ENCODE results near the gene PHLDA3.

DNA sequence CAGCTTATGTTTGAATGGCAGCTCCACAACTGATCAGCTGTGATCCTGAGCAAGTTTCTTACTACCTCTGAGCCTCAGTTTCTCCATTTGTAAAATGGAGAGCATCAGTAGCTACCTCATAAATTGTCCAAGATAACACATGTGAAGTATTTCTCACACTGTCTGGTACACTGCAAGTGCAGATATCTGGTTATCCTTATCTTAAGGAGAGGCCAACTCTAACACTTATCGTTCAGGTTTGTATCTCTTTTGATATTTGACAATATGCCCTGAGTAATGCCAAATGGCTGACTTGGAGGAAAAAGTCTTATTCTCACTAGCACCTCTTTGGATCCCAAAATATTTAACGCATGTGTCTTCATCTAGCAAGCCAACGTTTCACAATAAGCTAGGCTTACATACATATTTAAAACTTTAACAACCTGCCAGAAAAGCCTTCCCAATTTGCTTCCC, 35.2 kb upstream of the PHLDA3 start:
- TF ChIP-seq, protein P1, sequence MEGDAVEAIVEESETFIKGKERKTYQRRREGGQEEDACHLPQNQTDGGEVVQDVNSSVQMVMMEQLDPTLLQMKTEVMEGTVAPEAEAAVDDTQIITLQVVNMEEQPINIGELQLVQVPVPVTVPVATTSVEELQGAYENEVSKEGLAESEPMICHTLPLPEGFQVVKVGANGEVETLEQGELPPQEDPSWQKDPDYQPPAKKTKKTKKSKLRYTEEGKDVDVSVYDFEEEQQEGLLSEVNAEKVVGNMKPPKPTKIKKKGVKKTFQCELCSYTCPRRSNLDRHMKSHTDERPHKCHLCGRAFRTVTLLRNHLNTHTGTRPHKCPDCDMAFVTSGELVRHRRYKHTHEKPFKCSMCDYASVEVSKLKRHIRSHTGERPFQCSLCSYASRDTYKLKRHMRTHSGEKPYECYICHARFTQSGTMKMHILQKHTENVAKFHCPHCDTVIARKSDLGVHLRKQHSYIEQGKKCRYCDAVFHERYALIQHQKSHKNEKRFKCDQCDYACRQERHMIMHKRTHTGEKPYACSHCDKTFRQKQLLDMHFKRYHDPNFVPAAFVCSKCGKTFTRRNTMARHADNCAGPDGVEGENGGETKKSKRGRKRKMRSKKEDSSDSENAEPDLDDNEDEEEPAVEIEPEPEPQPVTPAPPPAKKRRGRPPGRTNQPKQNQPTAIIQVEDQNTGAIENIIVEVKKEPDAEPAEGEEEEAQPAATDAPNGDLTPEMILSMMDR (IDR thresholded peaks at IDR 0.05), result no peak
- no peak for TF ChIP-seq POLR2A (IDR thresholded peaks at IDR 0.05)

All from tibial nerve (tissue), 3 donors.